NOMO-1 (cell line): ENCODE data around the gene RBMS3.

Experiments used
- DNase-seq, 2 experiments: peaks; one replicate each; lab custom pipeline; 2025; ENCODE audit not compliant: unreplicated experiment in 2 of 2; lab: John Stamatoyannopoulos, UW

Gene RBMS3

DNA sequence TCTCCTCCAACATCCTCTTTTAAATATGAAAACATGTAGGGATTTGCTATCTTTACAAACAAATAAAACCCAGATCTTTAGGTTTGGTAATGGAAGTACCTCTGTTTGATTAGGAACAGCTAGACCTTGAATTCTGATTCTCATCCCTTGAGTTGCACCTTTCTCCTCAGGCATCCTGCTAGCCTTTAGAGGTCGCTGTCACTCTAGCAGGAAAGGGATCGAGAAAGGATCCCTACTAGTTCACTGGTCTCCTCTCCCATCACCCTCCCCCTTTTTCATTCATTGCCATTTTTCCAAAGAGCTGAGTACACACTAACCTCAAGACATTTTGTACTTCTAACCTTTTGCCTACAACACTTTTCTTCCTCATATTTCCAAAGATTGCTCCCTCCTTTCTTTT lies 569.8 kb downstream of the RBMS3 start:
- no peak for DNase-seq

DNA sequence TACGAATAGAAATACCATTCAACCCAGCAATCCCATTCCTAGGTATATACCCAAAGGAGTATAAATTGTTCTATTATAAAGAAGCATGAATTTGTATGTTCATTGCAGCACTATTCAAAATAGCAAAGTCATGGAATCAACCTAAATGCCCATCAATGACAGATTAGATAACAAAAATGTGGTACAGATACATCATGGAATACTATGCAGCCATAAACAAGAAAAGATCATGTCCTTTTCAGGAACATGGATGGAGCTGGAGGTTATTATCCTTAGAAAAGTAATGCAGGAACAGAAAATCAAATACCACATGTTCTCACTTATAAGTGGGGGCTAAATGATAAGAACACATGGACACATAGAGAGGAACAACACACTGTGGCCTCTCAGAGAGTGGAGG lies 571.9 kb downstream of the RBMS3 start:
- no peak for DNase-seq

DNA sequence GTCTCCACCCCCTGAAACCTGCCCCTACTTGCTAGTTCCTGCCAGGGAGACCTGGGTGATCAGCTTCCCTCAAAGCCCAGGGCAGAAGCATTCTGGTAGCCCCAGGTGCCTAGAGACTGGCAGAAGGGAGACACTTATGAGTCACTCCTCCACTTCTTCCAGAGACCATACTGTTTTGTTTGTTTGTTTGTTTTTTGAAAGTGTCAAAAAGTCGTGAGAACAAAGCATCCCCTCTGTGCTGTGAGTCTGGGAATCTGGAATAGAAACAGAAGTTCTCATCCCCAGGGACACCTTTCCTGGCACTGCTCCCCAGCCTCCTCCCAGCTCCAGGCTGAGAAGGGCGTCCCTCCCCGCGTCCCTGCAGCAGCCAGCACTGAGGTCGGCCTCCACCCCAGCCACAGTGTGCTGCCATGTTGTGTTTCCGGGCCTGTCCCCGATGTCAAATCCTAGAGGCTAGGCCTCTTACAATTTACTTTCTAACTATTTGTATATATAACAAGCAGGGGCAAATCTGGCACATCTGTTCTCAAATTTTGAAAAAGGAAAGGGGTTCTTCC lies 573.0 kb downstream of the RBMS3 start:
- no peak for DNase-seq

DNA sequence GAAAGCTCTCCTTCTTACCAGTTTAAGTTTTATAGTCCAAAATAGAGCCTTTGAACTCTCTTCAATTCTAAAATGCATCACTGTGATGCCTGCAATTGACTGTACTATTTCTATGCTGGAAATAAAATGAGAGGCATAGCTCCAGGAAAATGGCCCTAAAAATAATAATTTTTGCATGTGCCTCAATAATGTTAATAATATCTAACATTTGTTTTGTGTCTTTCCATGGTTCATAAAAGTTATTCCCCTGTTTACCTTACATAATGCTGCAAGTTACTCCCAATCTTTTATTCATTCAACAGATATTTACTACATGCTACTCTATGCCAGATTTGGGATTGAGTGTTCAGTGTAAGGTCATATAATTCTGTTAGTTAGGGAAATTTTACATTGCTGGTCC lies 574.0 kb downstream of the RBMS3 start:
- no peak for DNase-seq

- DNase-seq = no peak
Observed at GRCh38 chr3:29859726-29860270, 578.9 kb downstream of the RBMS3 start.

DNA sequence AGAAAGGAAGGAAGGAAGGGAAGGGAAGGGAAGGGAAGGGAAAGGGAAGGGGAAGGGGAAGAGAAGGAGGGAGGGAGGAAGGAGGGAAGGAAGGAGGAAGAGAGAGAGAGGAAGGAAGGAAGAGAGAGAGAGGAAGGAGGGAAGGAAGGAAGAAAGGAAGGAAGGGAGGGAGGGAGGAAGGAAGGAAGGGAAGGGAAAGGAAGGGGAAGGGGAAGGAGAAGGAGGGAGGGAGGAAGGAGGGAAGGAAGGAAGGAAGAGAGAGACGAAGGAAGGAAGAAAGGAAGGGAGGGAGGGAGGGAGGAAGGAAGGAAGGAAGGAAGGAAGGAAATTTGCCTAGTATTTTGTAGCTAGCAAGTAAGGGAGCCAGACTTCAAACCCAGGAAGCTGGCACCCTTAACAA lies 583.9 kb downstream of the RBMS3 start:
- DNase-seq = no peak

GRCh38 chr3:29868543-29869101 lies 587.8 kb downstream of the RBMS3 start:
- DNase-seq = no peak

DNA sequence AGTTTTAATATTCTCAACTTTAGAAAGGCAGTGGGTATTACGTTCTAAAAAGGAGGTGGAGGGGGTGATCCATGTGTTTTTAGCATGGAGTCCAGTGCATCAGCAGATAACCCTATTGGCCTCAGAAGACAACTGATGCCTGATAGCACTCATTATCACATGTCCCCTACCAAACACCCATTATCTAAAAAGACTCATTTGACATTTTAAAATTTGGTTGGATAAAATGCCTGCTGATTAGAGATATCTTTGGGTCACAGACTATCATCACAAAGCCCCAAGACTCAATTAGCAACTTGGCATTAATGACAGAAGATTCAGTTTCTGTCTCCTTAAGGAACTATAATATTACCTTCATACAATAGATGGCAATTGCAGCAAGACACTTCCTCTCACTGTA lies 589.3 kb downstream of the RBMS3 start:
- DNase-seq = no peak

GRCh38 chr3:29871087-29871486 lies 590.2 kb downstream of the RBMS3 start:
- no peak for DNase-seq

DNA sequence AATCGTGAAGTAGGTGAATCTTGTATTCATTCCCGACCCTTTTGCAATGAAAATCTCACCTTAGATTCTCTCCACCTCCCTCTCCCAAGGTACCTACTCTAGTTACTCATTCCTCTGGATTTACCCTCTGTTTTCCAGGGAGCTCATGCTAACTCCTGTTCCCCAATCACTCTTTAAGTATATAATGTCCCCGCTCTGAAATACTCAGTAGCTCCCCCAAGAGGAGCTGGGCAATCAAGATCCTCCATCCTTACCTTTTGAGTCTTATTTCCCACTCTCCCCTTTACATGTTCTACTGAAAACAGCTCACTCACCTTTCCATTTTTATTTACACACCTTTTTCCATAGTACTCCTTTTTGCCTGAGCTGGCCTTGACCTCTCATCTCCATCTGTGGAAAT lies 599.9 kb downstream of the RBMS3 start:
- DNase-seq = no peak

DNA sequence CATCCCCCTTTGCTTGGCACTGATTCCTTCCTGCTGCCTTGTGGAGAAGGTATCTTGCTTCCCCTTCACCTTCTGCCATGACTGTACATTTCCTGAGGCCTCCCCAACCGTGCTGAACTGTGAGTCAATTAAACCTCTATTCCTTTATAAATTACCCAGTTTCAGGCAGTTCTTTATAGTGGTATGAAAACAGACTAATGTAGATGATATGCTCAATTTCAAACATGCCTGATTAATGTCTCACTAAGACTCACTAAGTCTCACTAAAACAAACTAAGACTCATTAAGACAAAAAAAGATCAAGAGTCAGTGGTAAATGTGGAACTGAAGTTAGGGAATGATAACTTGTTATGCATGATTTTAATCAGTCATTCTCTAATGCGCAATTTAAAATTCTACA lies 606.6 kb downstream of the RBMS3 start:
- DNase-seq = no peak

- DNase-seq = no peak
Observed at GRCh38 chr3:29889215-29889614, 608.3 kb downstream of the RBMS3 start.

DNA sequence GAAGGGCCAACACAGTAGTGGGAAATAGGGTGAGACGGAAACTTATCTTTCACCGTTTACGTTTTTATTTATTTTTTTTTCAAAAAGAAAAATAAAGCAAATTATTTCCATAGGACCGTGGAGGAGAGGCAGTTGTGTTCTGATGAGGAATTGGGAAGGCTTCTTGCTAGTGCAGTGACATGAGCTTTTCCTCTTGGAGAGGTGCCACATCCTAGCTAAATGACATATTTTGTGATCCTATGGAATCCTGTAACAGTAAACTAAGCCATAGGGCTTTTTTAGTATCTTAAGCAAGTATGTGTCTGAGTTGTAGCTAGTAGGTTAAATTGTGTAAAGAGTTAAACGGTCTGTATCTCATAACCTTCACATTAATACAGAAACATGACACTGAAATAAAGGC lies 609.9 kb downstream of the RBMS3 start:
- DNase-seq = no peak

DNA sequence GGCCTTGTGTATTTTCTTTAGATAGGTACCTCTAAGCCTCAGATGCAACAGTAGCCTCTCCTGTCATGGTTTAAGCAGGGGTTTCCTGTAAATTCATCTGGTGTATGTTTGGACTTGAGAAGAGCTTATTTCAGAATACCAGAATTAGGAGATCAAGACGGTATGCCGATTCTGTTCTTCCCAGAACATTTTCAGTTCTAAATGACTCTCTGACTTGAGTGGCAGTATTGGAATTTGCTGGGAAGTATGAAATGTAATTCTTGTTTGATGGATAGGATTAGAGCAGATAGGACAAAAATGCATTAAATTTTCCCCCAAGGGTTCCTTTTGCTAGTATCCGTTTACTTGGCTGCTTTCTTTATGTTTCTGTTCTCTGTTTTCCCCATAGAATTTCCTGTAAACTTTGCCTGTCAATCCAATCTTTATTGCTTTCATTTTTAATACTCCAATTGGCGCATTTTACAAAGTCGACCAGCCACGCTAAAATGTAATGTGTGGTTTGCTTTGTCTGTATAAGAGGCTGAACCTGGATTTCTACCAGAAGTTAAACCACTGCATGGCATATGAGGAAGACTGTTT lies 612.2 kb downstream of the RBMS3 start:
- DNase-seq = no peak

- DNase-seq = no peak
Observed at GRCh38 chr3:29896856-29897255, 616.0 kb downstream of the RBMS3 start.

DNA sequence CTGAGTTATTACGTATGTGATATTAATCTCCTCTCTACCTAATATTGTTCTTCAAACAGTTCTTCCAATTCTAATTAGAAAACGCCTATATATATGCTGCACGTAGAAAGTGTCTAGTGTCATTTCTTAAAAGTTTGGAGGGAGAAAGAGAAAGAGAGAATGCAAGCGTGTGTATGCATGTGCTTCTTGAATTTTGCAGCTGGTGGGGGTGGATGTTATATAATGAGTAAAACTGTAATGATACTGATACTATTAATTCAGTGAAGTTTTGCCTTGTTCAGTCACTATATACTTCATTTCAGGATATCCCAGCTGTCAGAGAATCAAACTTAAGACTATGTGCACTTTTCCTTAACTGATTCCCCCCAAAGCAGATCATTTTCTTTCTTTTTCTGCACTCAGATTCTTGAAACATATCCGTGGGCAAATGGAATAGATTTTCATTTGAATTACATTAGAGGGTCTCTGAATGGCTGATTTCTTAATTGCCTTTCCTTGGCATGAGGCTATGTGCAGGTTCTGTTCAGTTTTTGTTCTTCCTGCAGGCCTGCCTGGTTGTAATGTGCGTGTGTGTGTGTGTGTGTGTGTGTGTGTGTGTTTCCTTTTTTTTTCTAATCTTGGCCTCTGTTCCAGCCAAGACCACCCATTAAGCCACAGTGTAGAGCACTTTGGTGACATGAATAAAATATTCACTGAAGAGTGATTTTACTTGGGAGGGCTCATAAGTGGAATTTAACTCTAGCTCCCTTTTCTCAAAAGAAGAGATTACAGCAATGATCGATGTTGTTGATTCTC lies 617.5 kb downstream of the RBMS3 start:
- DNase-seq = no peak

- no peak for DNase-seq
Observed at GRCh38 chr3:29899021-29899420, 618.1 kb downstream of the RBMS3 start.

DNA sequence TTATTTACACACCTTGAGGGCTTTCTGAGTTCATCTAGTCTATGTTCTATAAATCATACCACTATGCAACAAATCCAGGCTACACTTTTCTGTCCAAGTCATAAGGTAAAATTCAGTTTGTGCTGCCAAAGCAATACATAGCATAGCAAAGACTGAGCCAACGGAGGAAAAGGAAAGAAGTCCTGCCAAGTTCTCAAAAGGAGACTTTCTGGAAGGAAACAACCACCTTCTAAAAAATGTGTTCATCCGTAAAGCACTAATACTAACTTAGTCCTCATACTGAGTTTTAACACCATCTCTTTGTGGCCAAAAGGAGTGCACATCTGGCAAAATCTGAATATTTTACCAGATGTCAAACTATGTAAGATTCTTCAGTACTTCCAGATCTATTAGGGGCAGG lies 620.2 kb downstream of the RBMS3 start:
- DNase-seq = no peak

DNA sequence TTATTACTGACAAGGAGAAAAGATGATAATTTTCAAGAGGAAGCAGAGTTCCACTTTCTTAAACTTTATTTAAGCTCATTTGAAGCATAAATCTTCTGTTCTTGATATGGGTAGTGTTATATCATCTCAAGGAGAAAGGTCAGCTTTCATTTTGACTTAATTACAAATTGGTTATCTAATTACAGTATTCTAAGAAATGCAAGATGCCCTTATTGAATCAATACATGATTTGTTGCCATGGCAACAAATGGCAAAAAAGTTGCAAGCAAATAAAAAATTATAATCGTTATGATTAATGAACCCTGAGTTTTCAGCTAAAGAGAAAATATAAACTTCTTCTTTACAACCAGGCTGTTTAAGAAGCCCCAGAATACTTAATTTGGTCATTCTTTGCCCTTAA lies 622.7 kb downstream of the RBMS3 start:
- no peak for DNase-seq

- no peak for DNase-seq
Observed at GRCh38 chr3:29906906-29907305, 626.0 kb downstream of the RBMS3 start.

DNA sequence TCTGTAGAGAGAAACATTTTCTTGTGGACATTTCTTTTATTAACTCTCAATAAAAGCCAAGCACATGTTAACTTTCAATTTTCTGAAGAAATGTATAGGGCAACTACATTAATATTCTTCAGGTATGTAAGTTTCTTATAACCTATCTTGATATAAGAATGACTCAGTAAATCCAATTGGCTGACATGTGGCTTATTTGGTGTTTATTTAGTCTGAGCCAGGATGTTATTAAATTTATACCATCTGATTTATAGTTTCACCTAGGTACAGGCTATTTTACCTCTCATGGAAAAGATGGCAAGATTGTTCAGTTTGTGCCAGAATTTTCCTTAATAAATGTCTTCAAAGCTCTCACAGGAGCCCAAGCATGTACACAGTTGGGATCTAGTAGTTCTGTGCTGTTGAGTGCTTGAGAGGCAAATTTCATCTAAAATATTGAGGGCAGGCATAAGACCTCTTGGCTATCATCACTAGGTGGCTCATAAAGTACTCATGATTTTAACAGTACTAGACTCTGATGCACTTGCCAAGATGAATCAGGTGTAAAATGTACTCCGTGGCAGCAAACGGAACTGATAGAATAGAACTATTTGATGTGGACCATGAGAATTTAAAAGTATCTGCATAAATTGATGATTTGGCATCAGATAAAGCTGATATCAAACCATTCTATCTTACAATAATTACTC lies 631.9 kb downstream of the RBMS3 start:
- DNase-seq = no peak
